GM19467 (cell line): Measurements from ENCODE around the gene ALPI.

Experiments used
- ATAC-seq: cut with Tn5 transposase; IDR thresholded peaks from one replicate; pipeline ENCODE4 v1.9.1; 2021; ENCODE audit warnings: mild to moderate bottlenecking, moderate library complexity; ENCODE audit not compliant: unreplicated experiment

Gene ALPI

GRCh38 chr2:232495292-232495691, 39.3 kb downstream of the ALPI start:
- ATAC-seq, result no peak

GRCh38 chr2:232496501-232497270, 40.7 kb downstream of the ALPI start:
- no peak for ATAC-seq

- no peak for ATAC-seq
Observed at GRCh38 chr2:232497348-232497747, 41.4 kb downstream of the ALPI start.

GRCh38 chr2:232498452-232498851, 42.5 kb downstream of the ALPI start:
- no peak for ATAC-seq

GRCh38 chr2:232501331-232501771, 45.4 kb downstream of the ALPI start:
- no peak for ATAC-seq

GRCh38 chr2:232501794-232502390, 45.9 kb downstream of the ALPI start:
- no peak for ATAC-seq

- no peak for ATAC-seq
Observed at GRCh38 chr2:232502511-232502910, 46.6 kb downstream of the ALPI start.

GRCh38 chr2:232502911-232503808, 47.2 kb downstream of the ALPI start:
- ATAC-seq, result no peak

- ATAC-seq, result no peak
Observed at GRCh38 chr2:232503809-232504323, 47.9 kb downstream of the ALPI start.

GRCh38 chr2:232504438-232504837, 48.5 kb downstream of the ALPI start:
- no peak for ATAC-seq

GRCh38 chr2:232505856-232506255, 49.9 kb downstream of the ALPI start:
- no peak for ATAC-seq

- ATAC-seq, result no peak
Observed at GRCh38 chr2:232506709-232507108, 50.8 kb downstream of the ALPI start.

GRCh38 chr2:232508251-232508650, 52.3 kb downstream of the ALPI start:
- ATAC-seq, result no peak
